ENCODE measurements around the gene PRH1. TPM values are rescaled to one million over a fixed set of nuclear protein-coding genes. Genes with fewer than 3 reads are reported as not detected.

PRH1 gene
- total and polyA plus RNA-seq, 10 donors = 1.5 to 63.1 (median 29.9) TPM

- Histone ChIP-seq H3K4me1 (no peaks in the 10 kb centered on the region), H3K4me3 (no peak within 1 kb of the TSS), H3K36me3 (peaks cover 0 to 45% (median 4%) of the 10 kb centered on the region in 6 donors), H3K27ac (no peak within 1 kb of the TSS), H3K27me3 (replicated peaks in 1 of 7) (no peaks in the 10 kb centered on the region), H3K9me3 (no peaks in the 10 kb centered on the region)
- WGBS, 5 donors = 62 to 82% (median 74%) methylated on average over 4 of the region's 4 CpGs
- DNase-seq = no peak
- intact Hi-C loops (cut with DNase I; ENCODE audit: low total_unique reads) = no loop called here
- TF ChIP-seq CTCF (IDR thresholded peaks at IDR 0.05 in 8 of 11, conservative IDR thresholded peaks at IDR 0.05 in 3 of 11) (no peak), POLR2A (IDR thresholded peaks at IDR 0.05) (no peak), POLR2AphosphoS5 (IDR thresholded peaks at IDR 0.05) (no peak)
Observed at GRCh38 chr12:10849425-10849878, 34.6 kb downstream of the PRH1 start, which contains the start of gene PRR4. Gene PRR4, minus strand, starts transcription at chr12:10849475. Its CDS starts 38 bp downstream, at chr12:10849437.

GRCh38 chr12:10847744-10848143 lies 36.3 kb downstream of the PRH1 start:
- peaks cover 0 to 48% (median 4%) of the 10 kb centered on the region in 6 donors for H3K36me3 ChIP-seq
- no peaks in the 10 kb centered on the region for H3K9me3 ChIP-seq
- DNase-seq = no peak
- intact Hi-C loops (cut with DNase I; ENCODE audit: low total_unique reads) = no loop called here
- 41 to 70% (median 44%) methylated on average over 2 of the region's 2 CpGs for WGBS, 5 donors
- H3K4me3 ChIP-seq = no peak overlapping the region
- no peak for TF ChIP-seq CTCF (IDR thresholded peaks at IDR 0.05 in 8 of 11, conservative IDR thresholded peaks at IDR 0.05 in 3 of 11)
- no peak for TF ChIP-seq POLR2A (IDR thresholded peaks at IDR 0.05)
- TF ChIP-seq POLR2AphosphoS5 (IDR thresholded peaks at IDR 0.05) = no peak
- no peak overlapping the region for H3K27ac ChIP-seq
- no peaks in the 10 kb centered on the region for H3K27me3 ChIP-seq (replicated peaks in 1 of 7)
- no peaks in the 10 kb centered on the region for H3K4me1 ChIP-seq

- no peaks in the 10 kb centered on the region for H3K27me3 ChIP-seq (replicated peaks in 1 of 7)
- no peak overlapping the region for H3K27ac ChIP-seq
- TF ChIP-seq POLR2AphosphoS5 (IDR thresholded peaks at IDR 0.05) (no peak), POLR2A (IDR thresholded peaks at IDR 0.05) (no peak), CTCF (IDR thresholded peaks at IDR 0.05 in 8 of 11, conservative IDR thresholded peaks at IDR 0.05 in 3 of 11) (no peak)
- WGBS, 5 donors = 68 to 98% (median 97%) methylated on average over 2 of the region's 2 CpGs
- no peaks in the 10 kb centered on the region for H3K4me1 ChIP-seq
- DNase-seq = no peak
- H3K4me3 ChIP-seq = no peak overlapping the region
- H3K9me3 ChIP-seq = no peaks in the 10 kb centered on the region
- intact Hi-C loops (cut with DNase I; ENCODE audit: low total_unique reads) = no loop called here
- peaks cover 0 to 28% (median 3%) of the 10 kb centered on the region in 6 donors for H3K36me3 ChIP-seq
Observed at GRCh38 chr12:10842862-10843261, 41.2 kb downstream of the PRH1 start.

GRCh38 chr12:10838461-10838860 lies 45.6 kb downstream of the PRH1 start:
- WGBS, 5 donors = 85 to 95% (median 88%) methylated on average over 3 of the region's 3 CpGs
- Histone ChIP-seq H3K36me3 (peaks cover 0 to 9% (median 0%) of the 10 kb centered on the region in 6 donors), H3K27ac (no peak overlapping the region), H3K9me3 (peaks cover 0 to 9% (median 3%) of the 10 kb centered on the region in 8 donors), H3K4me1 (no peaks in the 10 kb centered on the region), H3K27me3 (replicated peaks in 1 of 7) (no peaks in the 10 kb centered on the region), H3K4me3 (no peak overlapping the region)
- TF ChIP-seq POLR2A (IDR thresholded peaks at IDR 0.05) (no peak), CTCF (IDR thresholded peaks at IDR 0.05 in 8 of 11, conservative IDR thresholded peaks at IDR 0.05 in 3 of 11) (no peak), POLR2AphosphoS5 (IDR thresholded peaks at IDR 0.05) (no peak)
- no peak for DNase-seq
- intact Hi-C loops (cut with DNase I; ENCODE audit: low total_unique reads) = no loop called here

Small RNAs within 50 kb of the gene (small RNA-seq; reads per million reads assigned to genes)
- 0 reads per million in 4 donors for gene PRR4

Other genes with a start within 250 kb of the PRH1 start
- 1 to 10 TPM in 4 of 7 donors, under 1 TPM in 3; 0.49 to 2.4 (median 1.2) TPM for gene STYK1, start 210.2 kb downstream of the PRH1 start, total RNA-seq
- gene STYK1, start 210.2 kb downstream of the PRH1 start, polyA plus RNA-seq = under 1 TPM; 0.17 to 0.26 (median 0.26) TPM
- 100 to 1,000 TPM; 166 to 250 (median 180) TPM for gene YBX3, start 160.9 kb downstream of the PRH1 start, total RNA-seq
- gene YBX3, start 160.9 kb downstream of the PRH1 start, polyA plus RNA-seq = 100 to 1,000 TPM in 1 of 3 donors, 10 to 100 TPM in 2; 87.0 to 155 (median 90.7) TPM
- not detected for gene TAS2R7, start 81.6 kb downstream of the PRH1 start, total RNA-seq
- gene TAS2R7, start 81.6 kb downstream of the PRH1 start, polyA plus RNA-seq = not detected
- not detected for gene TAS2R8, start 77.0 kb downstream of the PRH1 start, total RNA-seq
- gene TAS2R8, start 77.0 kb downstream of the PRH1 start, polyA plus RNA-seq = under 1 TPM in 1 of 3 donors, not detected in 2; 0.06 TPM
- 1 to 10 TPM in 1 of 7 donors, under 1 TPM in 1, not detected in 5; 0.72 to 2.1 TPM for gene TAS2R9, start 74.1 kb downstream of the PRH1 start, total RNA-seq
- gene TAS2R9, start 74.1 kb downstream of the PRH1 start, polyA plus RNA-seq = not detected
- 1 to 10 TPM in 5 of 7 donors, under 1 TPM in 2; 0.34 to 3.9 (median 1.7) TPM for gene TAS2R10, start 57.9 kb downstream of the PRH1 start, total RNA-seq
- gene TAS2R10, start 57.9 kb downstream of the PRH1 start, polyA plus RNA-seq = under 1 TPM in 2 of 3 donors, not detected in 1; 0.11 to 0.15 TPM
- 10 to 100 TPM in 1 of 7 donors, 1 to 10 TPM in 6; 1.2 to 12.0 (median 3.9) TPM for gene PRR4, start 34.8 kb downstream of the PRH1 start, total RNA-seq
- 1 to 10 TPM; 3.0 to 4.7 (median 3.6) TPM for gene PRR4, start 34.8 kb downstream of the PRH1 start, polyA plus RNA-seq
- 1 to 10 TPM; 2.1 to 8.7 (median 4.3) TPM for gene TAS2R13, start 25.3 kb upstream of the PRH1 start, total RNA-seq
- gene TAS2R13, start 25.3 kb upstream of the PRH1 start, polyA plus RNA-seq = under 1 TPM in 1 of 3 donors, not detected in 2; 0.06 TPM
- gene PRH2, start 45.0 kb upstream of the PRH1 start, total RNA-seq = not detected
- under 1 TPM in 2 of 3 donors, not detected in 1; 0.14 to 0.32 TPM for gene PRH2, start 45.0 kb upstream of the PRH1 start, polyA plus RNA-seq
- gene TAS2R14, start 55.0 kb upstream of the PRH1 start, total RNA-seq = 10 to 100 TPM in 1 of 7 donors, 1 to 10 TPM in 6; 2.5 to 10.3 (median 5.9) TPM
- gene TAS2R14, start 55.0 kb upstream of the PRH1 start, polyA plus RNA-seq = 1 to 10 TPM; 1.6 to 2.5 (median 1.6) TPM
- gene TAS2R50, start 102.7 kb upstream of the PRH1 start, total RNA-seq = 1 to 10 TPM; 2.2 to 7.1 (median 4.4) TPM
- under 1 TPM in 1 of 3 donors, not detected in 2; 0.10 TPM for gene TAS2R50, start 102.7 kb upstream of the PRH1 start, polyA plus RNA-seq
- gene TAS2R20, start 114.0 kb upstream of the PRH1 start, total RNA-seq = 1 to 10 TPM; 2.1 to 9.8 (median 5.8) TPM
- under 1 TPM; 0.24 to 0.32 (median 0.27) TPM for gene TAS2R20, start 114.0 kb upstream of the PRH1 start, polyA plus RNA-seq
- gene TAS2R19, start 138.4 kb upstream of the PRH1 start, total RNA-seq = 10 to 100 TPM in 2 of 7 donors, 1 to 10 TPM in 5; 4.1 to 13.8 (median 9.1) TPM
- gene TAS2R19, start 138.4 kb upstream of the PRH1 start, polyA plus RNA-seq = under 1 TPM in 2 of 3 donors, not detected in 1; 0.38 to 0.53 TPM
- 10 to 100 TPM in 3 of 7 donors, 1 to 10 TPM in 4; 3.7 to 14.1 (median 8.1) TPM for gene TAS2R31, start 147.2 kb upstream of the PRH1 start, total RNA-seq
- under 1 TPM in 2 of 3 donors, not detected in 1; 0.21 to 0.35 TPM for gene TAS2R31, start 147.2 kb upstream of the PRH1 start, polyA plus RNA-seq
- 1 to 10 TPM; 2.9 to 8.8 (median 4.9) TPM for gene TAS2R46, start 178.0 kb upstream of the PRH1 start, total RNA-seq
- gene TAS2R46, start 178.0 kb upstream of the PRH1 start, polyA plus RNA-seq = not detected
- gene TAS2R43, start 208.1 kb upstream of the PRH1 start, total RNA-seq = 10 to 100 TPM in 2 of 7 donors, 1 to 10 TPM in 3, not detected in 2; 1.5 to 14.0 (median 4.6) TPM
- gene TAS2R43, start 208.1 kb upstream of the PRH1 start, polyA plus RNA-seq = not detected